HG03521 (cell line): Measurements from ENCODE around the gene CNIH3.
A peak's percentile ranks its signal among the peaks of the same experiment; 100 is the strongest.

Experiments
- ATAC-seq: cut with Tn5 transposase; IDR thresholded peaks from one replicate; pipeline ENCODE4 v1.9.1; 2021; ENCODE audit warnings: mild to moderate bottlenecking, moderate library complexity; ENCODE audit not compliant: unreplicated experiment

The CNIH3 gene

GRCh38 chr1:224640587-224640986 is 24.5 kb downstream of the CNIH3 start:
- ATAC-seq = no peak

GRCh38 chr1:224641030-224641429 is 24.9 kb downstream of the CNIH3 start:
- ATAC-seq = no peak

- no peak for ATAC-seq
Measured at GRCh38 chr1:224643653-224644052, 27.5 kb downstream of the CNIH3 start.

- ATAC-seq = peak; percentile 68
Measured at GRCh38 chr1:224644553-224645154, 28.5 kb downstream of the CNIH3 start.

- no peak for ATAC-seq
Measured at GRCh38 chr1:224647449-224647848, 31.3 kb downstream of the CNIH3 start.

GRCh38 chr1:224650290-224650689 is 34.2 kb downstream of the CNIH3 start:
- ATAC-seq = no peak

- ATAC-seq = no peak
Measured at GRCh38 chr1:224651188-224651587, 35.1 kb downstream of the CNIH3 start.

- ATAC-seq = no peak
Measured at GRCh38 chr1:224656392-224656791, 40.3 kb downstream of the CNIH3 start.

- no peak for ATAC-seq
Measured at GRCh38 chr1:224660074-224660473, 44.0 kb downstream of the CNIH3 start.

GRCh38 chr1:224662870-224663269 is 46.8 kb downstream of the CNIH3 start:
- no peak for ATAC-seq

GRCh38 chr1:224665016-224665415 is 48.9 kb downstream of the CNIH3 start:
- no peak for ATAC-seq

GRCh38 chr1:224666078-224666477 is 50.0 kb downstream of the CNIH3 start:
- no peak for ATAC-seq

- no peak for ATAC-seq
Measured at GRCh38 chr1:224666913-224667312, 50.8 kb downstream of the CNIH3 start.

GRCh38 chr1:224668984-224669383 is 52.9 kb downstream of the CNIH3 start:
- no peak for ATAC-seq

GRCh38 chr1:224669403-224669802 is 53.3 kb downstream of the CNIH3 start:
- ATAC-seq = no peak

- no peak for ATAC-seq
Measured at GRCh38 chr1:224670506-224670905, 54.4 kb downstream of the CNIH3 start.

- ATAC-seq = no peak
Measured at GRCh38 chr1:224671076-224671475, 55.0 kb downstream of the CNIH3 start.

- no peak for ATAC-seq
Measured at GRCh38 chr1:224673141-224673540, 57.0 kb downstream of the CNIH3 start.

- no peak for ATAC-seq
Measured at GRCh38 chr1:224675590-224675989, 59.5 kb downstream of the CNIH3 start.

- ATAC-seq = no peak
Measured at GRCh38 chr1:224676551-224676950, 60.4 kb downstream of the CNIH3 start.

GRCh38 chr1:224678168-224678567 is 62.1 kb downstream of the CNIH3 start:
- no peak for ATAC-seq

GRCh38 chr1:224679606-224680005 is 63.5 kb downstream of the CNIH3 start:
- no peak for ATAC-seq

- no peak for ATAC-seq
Measured at GRCh38 chr1:224681816-224682215, 65.7 kb downstream of the CNIH3 start.
